GM12801 (cell line): ENCODE data around the gene CHFR.

ENCODE experiments used
- CTCF ChIP-seq: IDR thresholded peaks from one replicate; pipeline ENCODE4 v1.5.1; 2011; ENCODE audit warnings: control low read depth; ENCODE audit not compliant: insufficient read length; ENCODE audit errors: extremely low read depth

Gene CHFR

DNA sequence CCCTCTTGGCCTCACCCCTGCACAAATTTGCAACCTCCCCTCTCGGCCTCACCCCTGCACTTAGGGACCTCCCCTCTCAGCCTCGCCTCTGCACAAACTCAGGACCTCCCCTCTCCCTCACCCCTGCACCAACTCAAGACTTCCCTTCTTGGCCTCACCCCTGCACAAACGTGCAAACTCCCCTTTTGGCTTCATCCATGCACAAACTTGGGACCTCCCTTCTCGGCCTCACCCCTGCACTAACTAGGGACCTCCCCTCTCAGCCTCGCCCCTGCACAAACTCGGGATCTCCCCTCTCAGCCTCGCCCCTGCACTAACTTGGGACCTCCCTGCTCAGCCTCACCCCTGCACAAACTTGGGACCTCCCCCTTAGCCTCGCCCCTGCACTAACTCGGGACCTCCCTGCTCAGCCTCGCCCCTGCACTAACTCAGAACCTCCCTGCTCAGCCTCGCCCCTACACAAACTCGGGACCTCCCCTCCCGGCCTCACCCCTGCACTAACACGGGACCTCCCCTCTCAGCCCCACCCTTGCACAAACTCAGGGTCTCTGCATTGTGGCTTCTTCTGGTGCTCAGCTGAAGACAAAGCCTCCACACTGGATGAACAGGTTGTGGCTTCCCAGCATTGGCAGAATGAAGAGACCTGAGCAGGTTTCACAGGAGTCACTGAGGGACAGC, 47.7 kb downstream of the CHFR start:
- TF ChIP-seq CTCF = no peak

GRCh38 chr12:132838410-132839080, 48.9 kb downstream of the CHFR start:
- TF ChIP-seq CTCF = no peak

- TF ChIP-seq CTCF = no peak
These were observed 49.6 kb downstream of the CHFR start for GRCh38 chr12:132837693-132838409.

- TF ChIP-seq CTCF = no peak
These were observed 50.5 kb downstream of the CHFR start for GRCh38 chr12:132836795-132837331.

- TF ChIP-seq CTCF = no peak
These were observed 52.1 kb downstream of the CHFR start for GRCh38 chr12:132835076-132836025.

DNA sequence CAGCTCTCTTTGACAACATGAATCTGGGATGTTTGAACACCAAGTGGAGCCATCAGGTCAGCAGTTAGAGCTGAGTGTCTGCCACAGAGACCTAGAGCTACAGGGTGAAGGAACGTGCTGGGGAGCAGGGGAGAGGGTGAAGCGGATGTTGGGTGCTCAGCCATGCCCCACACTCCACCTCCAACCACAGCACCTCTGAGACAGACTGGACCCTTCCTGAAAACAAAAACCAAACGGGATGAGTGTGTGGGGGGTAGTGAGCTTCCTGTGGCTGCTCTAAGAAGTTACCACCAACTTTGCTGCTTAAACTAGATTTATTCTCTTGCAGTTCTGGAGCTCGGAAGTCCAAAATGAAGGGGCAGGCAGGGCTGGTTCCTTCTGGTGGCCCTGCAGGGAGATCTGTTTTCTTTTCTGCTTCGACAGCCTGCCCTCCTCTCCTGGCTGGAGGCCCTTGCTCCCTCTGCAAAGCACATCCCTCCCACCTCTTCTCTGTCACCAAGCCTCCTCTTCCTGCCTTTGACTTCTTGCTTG, 53.2 kb downstream of the CHFR start:
- no peak for TF ChIP-seq CTCF

GRCh38 chr12:132833341-132833740, 54.1 kb downstream of the CHFR start:
- no peak for TF ChIP-seq CTCF
